Superior temporal gyrus (tissue), 1 donor: ENCODE results near the gene MCRS1.
"Not testable (repeated sequence)": the region's sequence is repeated elsewhere in the genome, so short reads cannot be mapped to it uniquely, and the experiment has no call there.

ENCODE experiments used
- DNase-seq: peaks from one replicate; pipeline ENCODE4 v3.0.0-alpha.2; 2016; ENCODE audit errors: extremely low spot score

MCRS1 gene

GRCh38 chr12:49567611-49568441 is at the start of gene MCRS1:
Gene MCRS1, minus strand, starts transcription at chr12:49568142. Its CDS starts 1,411 bp downstream, at chr12:49566731.
- DNase-seq, result peak; percentile 96

DNA sequence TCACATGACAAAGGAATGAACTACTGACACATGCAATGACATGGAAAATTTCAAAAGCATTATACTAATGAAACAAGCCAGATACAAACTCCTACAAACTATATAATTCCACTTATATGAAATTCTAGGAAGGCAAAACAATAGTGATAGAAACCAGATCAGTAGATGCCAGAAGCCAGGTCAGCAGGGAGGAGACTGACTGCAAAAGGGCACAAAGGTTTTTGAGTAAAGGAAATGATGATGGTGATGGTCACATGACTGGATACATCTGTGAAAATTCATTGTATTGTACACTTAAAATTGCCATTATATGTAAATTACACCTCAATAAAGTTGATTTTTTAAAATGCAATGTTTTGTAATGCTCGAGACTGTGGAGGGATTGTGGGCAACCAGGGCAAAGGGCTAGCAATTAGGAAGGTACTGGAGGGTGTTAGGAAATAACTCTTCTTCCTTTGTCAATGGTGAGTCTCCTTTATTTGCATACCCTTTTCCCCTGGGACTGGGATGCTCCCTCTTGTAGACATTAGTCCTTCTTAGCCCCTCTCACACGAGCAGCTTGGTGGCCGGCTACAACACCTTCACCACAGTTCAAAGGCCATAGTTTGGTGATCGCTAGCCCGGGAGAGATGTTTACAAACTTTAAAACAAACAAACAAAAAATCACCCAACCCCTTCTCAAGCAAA is 48.7 kb upstream of the MCRS1 start:
- no peak for DNase-seq

DNA sequence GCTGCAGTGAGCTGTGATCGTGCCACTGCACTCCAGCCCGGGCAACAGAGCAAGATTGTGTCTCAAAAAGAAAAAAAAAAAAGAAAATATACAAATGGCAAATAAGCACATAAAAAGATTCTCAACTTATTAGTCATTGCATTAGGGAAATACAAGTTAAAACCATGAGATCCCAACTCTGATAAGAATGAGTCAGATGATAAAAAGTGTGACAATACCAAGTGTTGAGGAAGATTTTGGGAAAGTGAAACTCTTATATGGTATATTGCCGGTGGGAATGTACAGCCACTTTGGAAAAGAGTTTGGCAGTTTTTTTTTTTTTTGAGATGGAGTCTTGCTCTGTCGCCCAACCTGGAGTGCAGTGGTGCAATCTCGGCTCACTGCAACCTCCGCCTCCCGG is 47.8 kb upstream of the MCRS1 start:
- DNase-seq, result no peak

DNA sequence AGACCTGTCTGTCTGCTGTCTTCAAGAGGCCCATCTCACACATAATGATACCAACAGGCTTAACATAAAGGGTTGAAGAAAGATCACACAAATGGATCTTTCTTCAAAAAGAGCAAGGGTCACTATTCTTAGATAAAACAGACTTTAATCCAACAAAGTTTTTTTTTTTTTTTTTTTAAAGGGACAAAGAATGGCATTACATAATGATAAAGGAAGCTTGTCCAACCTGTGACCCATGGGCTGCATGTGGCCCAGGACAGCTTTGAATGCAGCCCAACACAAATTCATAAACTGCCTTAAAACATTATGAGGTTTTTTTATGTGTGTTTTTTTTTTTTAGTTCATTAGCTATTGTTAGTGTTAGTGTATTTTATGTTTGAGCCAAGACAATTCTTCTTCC is 44.3 kb upstream of the MCRS1 start:
- DNase-seq, result no peak

DNA sequence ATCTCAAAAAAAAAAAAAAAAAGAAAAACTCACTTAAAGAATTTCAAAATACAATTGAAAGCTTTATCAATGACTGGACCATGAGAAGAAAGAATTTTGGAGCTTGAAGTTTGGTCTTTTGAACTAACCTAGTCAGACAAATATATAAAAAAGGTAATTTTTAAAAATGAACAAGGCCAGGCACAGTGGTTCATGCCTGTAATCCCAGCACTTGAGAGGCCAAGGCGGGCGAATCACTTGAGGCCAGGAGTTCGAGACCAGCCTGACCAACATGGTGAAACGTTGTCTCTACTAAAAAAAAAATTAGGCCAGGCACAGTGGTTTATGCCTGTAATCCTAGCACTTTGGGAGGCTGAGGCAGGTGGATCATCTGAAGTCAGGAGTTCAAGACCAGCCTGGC is 42.8 kb upstream of the MCRS1 start:
- not testable (repeated sequence) for DNase-seq

DNA sequence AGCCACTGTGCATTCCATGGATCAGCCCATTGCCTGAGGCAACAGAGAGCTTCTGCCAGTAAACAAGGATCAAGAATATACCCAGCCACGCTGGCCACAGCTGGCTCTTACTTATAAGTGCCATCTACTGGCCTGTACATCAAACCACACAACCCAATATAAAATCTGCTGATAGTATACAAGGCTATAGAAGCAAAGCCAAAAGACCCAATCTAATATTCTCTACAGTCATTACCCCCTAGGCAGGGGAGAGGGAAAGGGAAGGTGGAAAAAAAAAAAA is 41.9 kb upstream of the MCRS1 start:
- no peak for DNase-seq

DNA sequence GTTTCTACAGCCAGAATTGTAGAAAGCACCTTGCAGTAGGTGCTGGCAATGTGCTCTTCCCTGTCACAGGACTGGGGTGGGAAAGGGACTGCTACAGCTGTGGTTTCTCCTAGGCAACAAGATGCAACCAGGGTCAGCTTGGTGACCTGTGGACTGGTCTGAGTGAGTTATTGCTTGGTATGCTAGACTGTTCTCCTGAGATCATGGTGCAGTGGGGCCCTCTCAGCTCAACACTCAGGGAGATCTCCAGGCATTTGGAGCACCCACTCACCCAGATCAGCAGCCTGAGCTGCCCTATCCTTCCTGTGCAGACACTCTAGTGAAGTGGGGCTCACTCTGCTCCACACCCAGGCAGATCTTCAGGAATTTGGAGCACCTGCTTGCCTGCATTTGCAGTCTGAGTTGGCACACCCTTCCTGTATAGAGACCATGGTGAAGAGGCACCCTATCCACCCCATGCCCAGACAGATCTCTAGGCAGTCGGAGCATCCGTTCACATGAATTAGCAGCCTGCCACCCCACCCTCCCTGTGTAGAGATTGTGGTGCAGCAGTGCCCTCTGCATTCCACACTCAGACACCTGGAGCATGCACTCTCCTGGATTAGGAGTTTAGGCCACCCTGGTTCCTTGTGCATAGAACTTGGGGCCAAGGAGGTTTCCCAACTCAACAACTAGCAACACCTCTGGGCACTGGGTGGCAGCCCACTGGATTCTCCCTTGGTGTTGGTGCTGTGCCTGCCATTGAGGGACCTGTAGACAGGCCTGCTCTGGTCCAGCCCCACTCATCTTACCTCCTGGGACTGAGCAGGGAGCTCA is 41.3 kb upstream of the MCRS1 start:
- no peak for DNase-seq

- DNase-seq, result not testable (repeated sequence)
These were observed 37.6 kb upstream of the MCRS1 start, which contains the start of gene FAM186B for GRCh38 chr12:49605539-49605938. Gene FAM186B, minus strand, starts transcription at chr12:49605639. Its CDS starts 162 bp downstream, at chr12:49605477.

GRCh38 chr12:49604856-49605255 is 36.9 kb upstream of the MCRS1 start:
- DNase-seq, result no peak

- DNase-seq, result no peak
These were observed 35.8 kb upstream of the MCRS1 start for GRCh38 chr12:49603721-49604120.

GRCh38 chr12:49599961-49600360 is 32.0 kb upstream of the MCRS1 start:
- no peak for DNase-seq

DNA sequence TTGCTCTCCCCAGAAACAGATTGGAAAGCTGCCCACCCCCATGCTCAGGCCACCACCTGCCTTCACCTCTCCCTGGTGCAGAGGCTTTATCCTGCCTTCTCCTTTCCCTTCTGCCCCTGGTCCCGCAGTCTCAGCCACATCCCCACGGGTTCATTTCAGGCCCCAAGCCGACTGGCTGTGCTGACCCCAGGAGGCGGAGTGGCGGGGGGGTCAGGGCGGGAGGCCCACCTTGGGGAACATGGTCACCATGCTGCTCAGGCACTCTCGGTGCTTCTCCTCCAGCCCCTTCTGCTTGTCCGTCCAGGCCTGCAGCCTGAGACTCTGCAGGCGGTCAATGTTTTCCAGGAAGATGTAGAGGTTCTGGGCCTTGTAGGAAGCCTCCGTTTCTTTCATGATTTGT is 30.6 kb upstream of the MCRS1 start:
- no peak for DNase-seq

DNA sequence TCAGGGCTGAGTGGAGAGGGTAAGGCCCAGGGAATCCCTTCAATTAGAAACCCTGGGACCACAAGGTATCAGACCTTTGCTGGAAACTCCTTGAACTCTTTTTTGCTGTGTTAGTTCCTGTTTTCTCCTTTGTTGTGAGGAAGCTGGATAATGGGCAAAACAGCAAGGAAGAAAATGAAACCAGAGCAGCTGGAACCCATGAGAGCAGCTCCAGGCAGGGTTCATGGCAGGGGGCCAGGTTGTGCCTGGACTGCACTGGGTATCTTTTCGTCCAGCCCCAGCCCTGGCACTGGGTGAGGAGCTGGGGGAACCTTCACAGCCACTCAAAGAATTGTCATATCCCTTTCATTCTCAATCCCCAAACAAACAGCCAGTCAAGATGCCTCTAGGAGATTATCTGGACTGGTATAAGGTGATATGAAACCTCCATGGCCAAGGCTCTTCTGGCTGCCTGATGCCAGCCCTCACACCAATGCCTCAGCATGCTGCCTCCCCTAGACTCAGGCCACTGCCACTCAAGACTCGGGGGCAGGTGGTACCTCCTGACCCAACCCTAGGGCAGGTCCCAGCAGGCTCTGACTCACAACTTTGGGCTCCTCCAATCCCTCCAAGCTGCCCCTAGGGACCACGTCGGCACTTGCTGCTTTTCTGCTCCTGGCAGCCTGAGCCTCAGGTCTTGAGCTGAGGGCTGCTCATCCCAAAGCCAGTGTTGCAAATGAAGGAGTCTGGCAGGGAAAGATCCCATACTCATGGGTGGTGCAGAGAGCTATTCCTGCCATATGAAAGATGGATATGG is 21.0 kb upstream of the MCRS1 start:
- no peak for DNase-seq

GRCh38 chr12:49588281-49588680 is 20.3 kb upstream of the MCRS1 start:
- no peak for DNase-seq

DNA sequence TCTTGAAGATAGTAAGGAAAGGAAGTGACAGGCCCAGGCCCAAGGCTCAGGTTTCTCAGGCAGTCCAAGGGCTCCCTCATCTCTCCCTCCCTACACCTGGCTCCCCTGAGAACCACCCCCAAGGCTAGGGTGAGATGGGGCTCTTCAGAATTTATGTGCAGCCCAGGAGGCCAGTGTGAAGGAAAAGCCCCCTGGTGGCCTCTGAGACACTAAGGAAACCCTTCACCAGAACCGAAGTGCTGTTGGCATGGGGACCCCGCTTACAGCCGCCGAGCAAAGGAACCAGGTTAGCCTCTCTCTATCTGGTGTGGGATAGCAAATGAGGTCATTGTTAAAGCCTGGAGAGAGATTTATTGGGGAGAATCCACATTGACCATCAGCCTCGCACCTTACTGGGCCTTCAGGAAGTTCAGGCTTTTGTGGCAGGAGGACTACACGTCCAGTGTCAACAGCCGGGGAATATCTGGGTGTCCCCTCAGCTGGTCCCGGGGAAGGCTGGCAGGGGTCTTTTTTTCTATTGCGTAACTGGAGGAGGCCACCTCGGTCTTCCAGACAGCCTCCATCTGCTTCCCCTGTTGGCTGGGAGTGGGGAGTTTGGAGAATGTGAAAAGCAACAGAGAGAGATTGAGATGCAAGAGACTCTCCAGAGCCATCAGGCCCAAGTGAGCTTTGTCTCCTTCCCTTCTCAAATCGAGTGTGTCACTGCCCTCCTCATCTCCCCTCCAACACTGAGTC is 19.4 kb upstream of the MCRS1 start:
- no peak for DNase-seq

DNA sequence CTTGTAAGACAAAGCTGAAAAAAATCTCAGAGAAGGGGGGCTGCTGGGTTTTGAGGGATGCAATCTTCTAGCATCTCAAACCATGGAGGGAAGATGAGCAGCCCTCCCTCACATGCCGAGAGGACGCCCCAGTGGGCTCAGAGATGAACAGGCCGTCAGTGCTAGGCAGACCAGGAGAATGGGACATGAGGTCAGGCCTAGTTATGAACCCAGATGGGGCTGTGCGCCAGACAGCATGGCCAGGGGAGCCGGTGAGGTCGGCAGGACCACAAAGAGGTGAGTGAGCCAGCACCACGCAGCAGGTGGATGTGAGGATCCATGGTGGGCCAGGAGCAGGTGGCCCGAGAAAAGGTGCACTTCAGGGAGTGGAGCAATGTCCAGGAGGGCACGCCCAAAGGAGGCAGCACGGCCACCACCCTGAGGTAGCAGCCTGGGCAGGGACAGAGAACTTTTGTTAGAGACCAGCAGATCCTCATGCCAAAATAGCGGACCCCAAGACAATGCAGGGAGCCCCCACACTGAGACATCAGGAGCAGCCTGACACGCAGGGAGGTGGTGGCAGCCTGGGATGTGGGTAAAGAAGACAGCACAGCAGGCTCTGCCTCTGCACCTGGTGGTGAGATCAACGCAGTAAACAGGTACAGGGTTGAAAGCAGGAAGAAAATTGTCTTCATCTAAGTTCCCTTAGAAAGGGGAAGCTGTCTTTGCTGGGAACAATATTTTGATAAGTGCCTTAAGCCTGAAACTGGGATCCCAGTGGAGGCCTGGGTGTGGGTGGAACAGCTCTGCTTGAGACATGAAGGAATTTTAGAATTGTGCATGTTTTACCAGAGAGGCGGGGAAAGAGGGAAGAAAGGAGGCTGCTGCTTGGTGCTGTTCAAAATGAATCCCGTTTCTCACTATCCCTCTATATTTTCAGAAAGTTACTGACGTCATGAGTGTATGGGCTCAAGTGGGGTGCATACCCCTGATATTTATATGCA is 17.8 kb upstream of the MCRS1 start:
- no peak for DNase-seq

DNA sequence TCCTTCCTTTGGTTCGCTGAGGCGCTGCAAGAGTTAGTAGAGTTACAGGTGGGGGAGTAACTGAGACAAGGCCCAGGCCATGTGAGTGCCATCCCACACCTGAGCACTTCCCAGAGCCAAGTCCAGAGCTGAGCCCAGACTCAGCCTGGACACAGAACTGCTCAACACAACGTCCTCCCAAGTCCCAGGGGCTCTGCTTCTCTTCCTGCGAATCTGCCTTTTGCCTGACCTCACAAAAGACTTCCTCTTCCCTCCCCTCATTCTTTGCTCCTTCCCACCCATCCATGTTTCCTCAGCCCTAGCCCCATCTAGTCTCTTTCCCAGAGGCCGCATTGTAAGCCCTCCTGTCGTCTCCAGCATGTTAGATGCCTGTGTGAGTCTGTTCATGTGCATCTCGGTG is 16.6 kb upstream of the MCRS1 start:
- DNase-seq, result no peak

- peak; percentile 52 for DNase-seq
These were observed 15.6 kb upstream of the MCRS1 start for GRCh38 chr12:49583366-49584094.

- no peak for DNase-seq
These were observed 14.9 kb upstream of the MCRS1 start for GRCh38 chr12:49582850-49583249.
